ENCODE results near the gene PAX6.

DNA sequence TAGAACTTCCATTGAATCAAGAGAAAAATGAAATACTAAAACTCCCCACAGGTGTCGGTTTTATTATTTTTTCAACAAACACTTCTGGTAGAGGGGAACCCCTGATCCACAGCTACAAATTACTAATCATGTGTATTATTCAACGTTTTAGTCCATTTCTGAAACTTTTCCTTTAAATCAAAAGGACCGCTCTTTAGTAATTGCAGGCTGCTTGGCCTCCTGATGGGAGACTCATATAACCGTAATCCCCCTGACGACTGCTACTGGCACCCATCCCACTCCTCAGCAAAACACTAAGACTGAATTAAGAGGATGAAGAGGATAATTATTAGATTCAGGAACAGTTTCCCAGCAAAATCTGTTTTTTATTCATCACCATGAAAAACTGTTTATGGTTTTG lies 46.4 kb downstream of the PAX6 start:
- TF ChIP-seq ISL1 (CRISPR knock-in tag; IDR thresholded peaks at IDR 0.05) (no peak), ZFP30 (CRISPR knock-in tag; IDR thresholded peaks at IDR 0.05) (no peak), ESRRG (CRISPR knock-in tag; IDR thresholded peaks at IDR 0.05) (no peak), ZC3H10 (CRISPR knock-in tag; IDR thresholded peaks at IDR 0.05) (no peak), CSDC2 (CRISPR knock-in tag; IDR thresholded peaks at IDR 0.05) (no peak), TOX (CRISPR knock-in tag; IDR thresholded peaks at IDR 0.05; ENCODE audit: borderline replicate concordance) (no peak), TCF4 (CRISPR knock-in tag; IDR thresholded peaks at IDR 0.05; ENCODE audit: borderline replicate concordance) (no peak), ARNTL (CRISPR knock-in tag; IDR thresholded peaks at IDR 0.05; ENCODE audit: borderline replicate concordance, low read depth) (no peak)
- TF ChIP-seq, protein P1, sequence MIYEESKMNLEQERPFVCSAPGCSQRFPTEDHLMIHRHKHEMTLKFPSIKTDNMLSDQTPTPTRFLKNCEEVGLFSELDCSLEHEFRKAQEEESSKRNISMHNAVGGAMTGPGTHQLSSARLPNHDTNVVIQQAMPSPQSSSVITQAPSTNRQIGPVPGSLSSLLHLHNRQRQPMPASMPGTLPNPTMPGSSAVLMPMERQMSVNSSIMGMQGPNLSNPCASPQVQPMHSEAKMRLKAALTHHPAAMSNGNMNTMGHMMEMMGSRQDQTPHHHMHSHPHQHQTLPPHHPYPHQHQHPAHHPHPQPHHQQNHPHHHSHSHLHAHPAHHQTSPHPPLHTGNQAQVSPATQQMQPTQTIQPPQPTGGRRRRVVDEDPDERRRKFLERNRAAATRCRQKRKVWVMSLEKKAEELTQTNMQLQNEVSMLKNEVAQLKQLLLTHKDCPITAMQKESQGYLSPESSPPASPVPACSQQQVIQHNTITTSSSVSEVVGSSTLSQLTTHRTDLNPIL (CRISPR knock-in tag; IDR thresholded peaks at IDR 0.05; ENCODE audit: low read depth): no peak
